ENCODE measurements around the gene MYH13.

MYH13 gene

GRCh38 chr17:10251212-10251948 is 121.4 kb downstream of the MYH13 start:
- DNase-seq (ENCODE audit: low spot score), result no peak
